ENCODE measurements around the gene TNFRSF4. TPM values are rescaled to one million over a fixed set of nuclear protein-coding genes. Genes with fewer than 3 reads are reported as not detected.

Gene TNFRSF4
- total and polyA plus RNA-seq, 2 donors (not counting 1 experiment from before 2014, with no cell fraction given), result 0.63 to 1.8 TPM

DNA sequence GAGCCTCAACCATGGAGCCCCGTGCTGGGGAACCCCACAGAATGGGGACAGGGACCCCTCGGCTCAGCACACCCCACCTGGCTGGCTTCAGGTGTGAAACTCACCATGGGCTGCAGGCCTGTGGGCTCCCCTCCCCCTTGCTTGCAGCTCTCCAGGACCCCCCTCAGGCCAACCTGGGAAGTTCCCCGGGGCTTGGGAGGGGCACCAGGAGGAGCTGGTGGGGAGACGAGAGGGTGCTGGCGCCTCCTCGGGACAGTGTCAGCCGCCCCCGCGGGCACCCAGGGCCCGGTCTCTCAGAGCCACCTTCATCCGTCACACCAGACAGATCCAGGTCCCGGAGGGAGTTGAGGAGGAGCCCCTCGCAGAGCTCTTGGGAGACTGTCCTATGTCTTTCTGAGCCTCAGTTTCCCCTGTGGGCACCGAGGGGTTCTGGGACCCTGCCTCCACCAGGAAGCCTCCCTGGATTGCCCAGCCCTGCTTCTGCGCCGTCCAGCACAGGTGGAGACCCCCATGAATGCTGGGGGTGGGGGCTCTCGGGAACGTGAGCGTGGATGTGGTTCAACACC, 6.9 kb downstream of the TNFRSF4 start:
- POLR2A ChIA-PET, result interaction anchor here (1.0 to 1.4 kb wide), 2 partner anchors 70 to 90 kb away, joined by 3 to 4 read pairs; no protein-coding TSS in a partner anchor
- H2AFZ ChIP-seq (ENCODE audit: insufficient read depth, low read depth, low read length, poor library complexity, severe bottlenecking), result no peak overlapping the region
- Mint-ChIP-seq H3K27me3 (peaks cover 9% of the 10 kb centered on the region), H3K27ac (no peak overlapping the region), H3K9me3 (ENCODE audit: insufficient read depth) (no peaks in the 10 kb centered on the region), H3K4me3 (peak overlapping the region; percentile 88), H3K4me1 (peaks cover 27% of the 10 kb centered on the region)
- H3K79me2 ChIP-seq (ENCODE audit: control insufficient read depth, insufficient read depth, low read length), result no peaks in the 10 kb centered on the region
- CTCF ChIA-PET, result interaction anchor here (0.7 to 4.9 kb wide), 5 partner anchors 37 to 85 kb away, joined by 3 to 39 read pairs (median 3); no protein-coding TSS in a partner anchor
- peaks cover 47 to 56% of the 10 kb centered on the region in 2 donors for H3K4me1 ChIP-seq (ENCODE audit: control insufficient read depth in 2 of 2, insufficient read depth in 2 of 2, low read length in 2 of 2)
- peaks cover 0 to 19% (median 0%) of the 10 kb centered on the region in 3 donors for H3K9me3 ChIP-seq (ENCODE audit: control extremely low read depth in 1 of 3, control insufficient read depth in 2 of 3, insufficient read depth in 1 of 3, low read length in 2 of 3)
- H3K9ac ChIP-seq (ENCODE audit: low read length), result peak overlapping the region; percentile 64
- H3K27me3 ChIP-seq (replicated peaks in 1 of 4; ENCODE audit: control extremely low read depth in 1 of 4, control insufficient read depth in 3 of 4, insufficient read depth in 4 of 4, low read length in 3 of 4), result peaks cover 0 to 45% (median 14%) of the 10 kb centered on the region in 4 experiments
- H3K36me3 ChIP-seq (replicated peaks in 1 of 2; ENCODE audit: control extremely low read depth in 1 of 2, control insufficient read depth in 1 of 2, extremely low read depth in 1 of 2, insufficient read depth in 2 of 2, low read length in 1 of 2), result no peaks in the 10 kb centered on the region
- no peak for TF ChIP-seq EZH2 (IDR thresholded peaks at IDR 0.05; ENCODE audit: borderline replicate concordance, insufficient read depth, low read depth, low read length, poor library complexity, severe bottlenecking)
- TF ChIP-seq, protein P1, sequence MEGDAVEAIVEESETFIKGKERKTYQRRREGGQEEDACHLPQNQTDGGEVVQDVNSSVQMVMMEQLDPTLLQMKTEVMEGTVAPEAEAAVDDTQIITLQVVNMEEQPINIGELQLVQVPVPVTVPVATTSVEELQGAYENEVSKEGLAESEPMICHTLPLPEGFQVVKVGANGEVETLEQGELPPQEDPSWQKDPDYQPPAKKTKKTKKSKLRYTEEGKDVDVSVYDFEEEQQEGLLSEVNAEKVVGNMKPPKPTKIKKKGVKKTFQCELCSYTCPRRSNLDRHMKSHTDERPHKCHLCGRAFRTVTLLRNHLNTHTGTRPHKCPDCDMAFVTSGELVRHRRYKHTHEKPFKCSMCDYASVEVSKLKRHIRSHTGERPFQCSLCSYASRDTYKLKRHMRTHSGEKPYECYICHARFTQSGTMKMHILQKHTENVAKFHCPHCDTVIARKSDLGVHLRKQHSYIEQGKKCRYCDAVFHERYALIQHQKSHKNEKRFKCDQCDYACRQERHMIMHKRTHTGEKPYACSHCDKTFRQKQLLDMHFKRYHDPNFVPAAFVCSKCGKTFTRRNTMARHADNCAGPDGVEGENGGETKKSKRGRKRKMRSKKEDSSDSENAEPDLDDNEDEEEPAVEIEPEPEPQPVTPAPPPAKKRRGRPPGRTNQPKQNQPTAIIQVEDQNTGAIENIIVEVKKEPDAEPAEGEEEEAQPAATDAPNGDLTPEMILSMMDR (IDR thresholded peaks at IDR 0.05), result no peak
- intact Hi-C loops (cut with micrococcal nuclease), result loop anchor here (5.0 to 10.0 kb wide), 2 partner anchors 50 to 172 kb away; no protein-coding TSS in a partner anchor
- DNase-seq, result no peak
- 44% methylated on average over 17 of the region's 19 CpGs for WGBS (ENCODE audit: insufficient coverage)
- no peaks in the 10 kb centered on the region for H4K20me1 ChIP-seq (ENCODE audit: control insufficient read depth, insufficient read depth, low read length, poor library complexity, severe bottlenecking)
- peak overlapping the region in 3 of 5 experiments; percentile 50 to 61 (median 50) for H3K4me3 ChIP-seq (ENCODE audit: control extremely low read depth in 1 of 5, extremely low read depth in 1 of 5, insufficient read depth in 1 of 5, low read depth in 2 of 5, low read length in 4 of 5)
- H3K4me2 ChIP-seq (replicated peaks; ENCODE audit: low read depth, low read length, poor library complexity, severe bottlenecking), result peak overlapping the region; percentile 97
- ATAC-seq (ENCODE audit: low read depth), result peak; percentile 4
- H3K27ac ChIP-seq (ENCODE audit: low read length in 2 of 2), result no peak overlapping the region
